DND-41 (cell line): ENCODE results near the gene CD180.

ENCODE experiments used
- CTCF ChIP-seq: IDR thresholded peaks from 2 replicates; pipeline ENCODE4 v1.5.1; 2012; ENCODE audit warnings: borderline replicate concordance, low read length, moderate library complexity, mild to moderate bottlenecking; ENCODE audit not compliant: poor library complexity, severe bottlenecking; ENCODE audit errors: extremely low read depth
- EZH2 ChIP-seq: IDR thresholded peaks from 3 replicates; pipeline ENCODE4 v1.6.1; 2012; ENCODE audit warnings: borderline replicate concordance, low read depth, mild to moderate bottlenecking, moderate library complexity, low read length, inconsistent platforms; ENCODE audit not compliant: severe bottlenecking

GRCh38 chr5:67176936-67177335 lies 19.7 kb downstream of the CD180 start:
- TF ChIP-seq CTCF (no peak), EZH2 (no peak)
